ENCODE data around the gene C16orf46. TPM values are rescaled to one million over a fixed set of nuclear protein-coding genes. Genes with fewer than 3 reads are reported as not detected.
A peak's percentile ranks its signal among the peaks of the same experiment; 100 is the strongest.

C16orf46 gene
- total and polyA plus RNA-seq, 2 of the 13 experiments (the other 11 are each of a cell fraction or from before 2014, with no cell fraction given) = 0.38 to 0.55 TPM

DNA sequence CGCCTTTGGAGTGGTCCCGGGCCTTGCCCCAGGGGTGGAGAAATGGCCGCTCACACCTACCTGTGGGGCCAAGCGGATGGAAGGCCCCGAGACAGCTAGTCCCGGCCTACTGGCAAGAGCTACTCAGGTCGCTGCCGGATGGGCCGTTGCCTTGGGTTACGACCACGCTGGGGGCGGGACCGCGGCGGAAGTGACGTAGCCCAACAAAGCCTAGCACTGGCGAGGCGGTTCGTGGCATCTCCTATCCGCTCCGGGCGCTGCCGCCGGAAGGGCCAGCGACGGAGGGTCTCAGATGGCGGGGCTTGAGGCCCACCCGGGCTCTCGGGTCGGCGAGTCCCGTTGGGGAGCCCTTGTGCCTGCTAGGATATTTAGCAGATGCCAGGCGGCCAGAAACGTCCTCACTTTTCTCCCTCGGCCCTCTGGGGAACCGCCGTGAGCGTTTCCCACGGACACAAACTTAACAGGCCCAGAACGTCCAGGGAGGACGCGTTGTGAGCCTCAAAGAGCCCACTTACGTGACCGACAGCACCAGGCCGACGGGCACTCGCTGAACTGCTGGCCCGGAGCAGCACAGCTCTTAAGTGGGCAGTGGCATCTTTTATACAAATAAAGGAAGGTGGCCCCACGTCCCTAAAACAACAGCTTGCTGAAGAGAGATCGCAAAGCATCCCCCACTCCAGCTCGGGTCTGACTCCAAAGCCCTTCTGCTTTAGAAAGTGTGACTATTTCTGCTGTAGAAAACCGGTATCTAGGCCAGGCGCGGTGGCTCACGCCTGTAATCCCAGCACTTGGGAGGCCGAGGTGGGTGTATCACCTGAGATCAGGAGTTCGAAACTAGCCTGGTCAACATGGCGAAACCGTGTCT, at the start of gene C16orf46 (continued):
- TF ChIP-seq, protein P1, sequence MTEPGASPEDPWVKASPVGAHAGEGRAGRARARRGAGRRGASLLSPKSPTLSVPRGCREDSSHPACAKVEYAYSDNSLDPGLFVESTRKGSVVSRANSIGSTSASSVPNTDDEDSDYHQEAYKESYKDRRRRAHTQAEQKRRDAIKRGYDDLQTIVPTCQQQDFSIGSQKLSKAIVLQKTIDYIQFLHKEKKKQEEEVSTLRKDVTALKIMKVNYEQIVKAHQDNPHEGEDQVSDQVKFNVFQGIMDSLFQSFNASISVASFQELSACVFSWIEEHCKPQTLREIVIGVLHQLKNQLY (CRISPR knock-in tag; IDR thresholded peaks at IDR 0.05) = 0 out of 2 replicates have a peak, but pooled peaks have one; percentile 9
- TF ChIP-seq ZNF629 (CRISPR knock-in tag; conservative IDR thresholded peaks at IDR 0.05) = 0 out of 2 replicates have a peak, but pooled peaks have one; percentile 39
- TF ChIP-seq, protein P2, sequence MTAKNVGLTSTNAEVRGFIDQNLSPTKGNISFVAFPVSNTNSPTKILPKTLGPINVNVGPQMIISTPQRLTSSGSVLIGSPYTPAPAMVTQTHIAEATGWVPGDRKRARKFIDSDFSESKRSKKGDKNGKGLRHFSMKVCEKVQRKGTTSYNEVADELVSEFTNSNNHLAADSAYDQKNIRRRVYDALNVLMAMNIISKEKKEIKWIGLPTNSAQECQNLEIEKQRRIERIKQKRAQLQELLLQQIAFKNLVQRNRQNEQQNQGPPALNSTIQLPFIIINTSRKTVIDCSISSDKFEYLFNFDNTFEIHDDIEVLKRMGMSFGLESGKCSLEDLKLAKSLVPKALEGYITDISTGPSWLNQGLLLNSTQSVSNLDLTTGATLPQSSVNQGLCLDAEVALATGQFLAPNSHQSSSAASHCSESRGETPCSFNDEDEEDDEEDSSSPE (CRISPR knock-in tag; IDR thresholded peaks at IDR 0.05) = peak; percentile 82
- TF ChIP-seq ZNF20 (CRISPR knock-in tag; IDR thresholded peaks at IDR 0.05) = no peak
- peak; percentile 47; the same call in 1 of the 2 replicates for TF ChIP-seq MEF2D (CRISPR knock-in tag; IDR thresholded peaks at IDR 0.05)
- peak; percentile 71; the same call in 1 of the 2 replicates for TF ChIP-seq ZNF766 (CRISPR knock-in tag; IDR thresholded peaks at IDR 0.05; ENCODE audit: borderline replicate concordance)
- TF ChIP-seq RNF2 (conservative IDR thresholded peaks at IDR 0.05; ENCODE audit: low read depth) = 0 out of 2 replicates have a peak, but pooled peaks have one; percentile 24
- peak; percentile 57; the same call in 1 of the 2 replicates for TF ChIP-seq PPARG (CRISPR knock-in tag; conservative IDR thresholded peaks at IDR 0.05)
- peak; percentile 70; the same call in 1 of the 2 replicates for TF ChIP-seq RXRA (CRISPR knock-in tag; IDR thresholded peaks at IDR 0.05)
- peak; percentile 76; the same call in 1 of the 2 replicates for TF ChIP-seq GZF1 (CRISPR knock-in tag; IDR thresholded peaks at IDR 0.05)
- TF ChIP-seq KMT2A (CRISPR knock-in tag; IDR thresholded peaks at IDR 0.05) = peak; percentile 86
- 0 out of 2 replicates have a peak, but pooled peaks have one; percentile 62 for TF ChIP-seq ZNF614 (CRISPR knock-in tag; IDR thresholded peaks at IDR 0.05; ENCODE audit: borderline replicate concordance)
- TF ChIP-seq, protein P3, sequence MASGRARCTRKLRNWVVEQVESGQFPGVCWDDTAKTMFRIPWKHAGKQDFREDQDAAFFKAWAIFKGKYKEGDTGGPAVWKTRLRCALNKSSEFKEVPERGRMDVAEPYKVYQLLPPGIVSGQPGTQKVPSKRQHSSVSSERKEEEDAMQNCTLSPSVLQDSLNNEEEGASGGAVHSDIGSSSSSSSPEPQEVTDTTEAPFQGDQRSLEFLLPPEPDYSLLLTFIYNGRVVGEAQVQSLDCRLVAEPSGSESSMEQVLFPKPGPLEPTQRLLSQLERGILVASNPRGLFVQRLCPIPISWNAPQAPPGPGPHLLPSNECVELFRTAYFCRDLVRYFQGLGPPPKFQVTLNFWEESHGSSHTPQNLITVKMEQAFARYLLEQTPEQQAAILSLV (CRISPR knock-in tag; IDR thresholded peaks at IDR 0.05; ENCODE audit: borderline replicate concordance) = peak; percentile 90
- TF ChIP-seq, protein P4, sequence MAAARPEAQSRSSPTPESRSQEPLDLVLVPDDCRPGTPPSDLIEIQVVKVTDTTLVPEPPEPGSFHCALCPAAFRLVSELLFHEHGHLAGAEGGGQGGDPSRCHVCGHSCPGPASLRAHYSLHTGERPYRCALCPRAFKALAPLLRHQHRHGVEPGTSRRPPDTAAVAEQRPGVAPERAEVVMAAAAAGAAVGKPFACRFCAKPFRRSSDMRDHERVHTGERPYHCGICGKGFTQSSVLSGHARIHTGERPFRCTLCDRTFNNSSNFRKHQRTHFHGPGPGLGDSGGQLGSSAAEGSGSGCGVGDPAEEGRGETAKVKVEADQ (CRISPR knock-in tag; IDR thresholded peaks at IDR 0.05; ENCODE audit: borderline replicate concordance) = no peak
- TF ChIP-seq DNMT1 (CRISPR knock-in tag; IDR thresholded peaks at IDR 0.05) = no peak
- TF ChIP-seq ETV5 (CRISPR knock-in tag; IDR thresholded peaks at IDR 0.05; ENCODE audit: borderline replicate concordance) = peak; percentile 96
- TF ChIP-seq SOX13 (IDR thresholded peaks at IDR 0.05) = no peak; the same call in 1 of the 2 replicates
- TF ChIP-seq SOX13 (CRISPR knock-in tag; conservative IDR thresholded peaks at IDR 0.05 in 1 of 2, IDR thresholded peaks at IDR 0.05 in 1 of 2) = 0 out of 4 replicates have a peak, but pooled peaks of 1 of the 2 experiments have one; percentile 22
- peak; percentile 94; the same call in 1 of the 2 replicates for TF ChIP-seq ZNF619 (CRISPR knock-in tag; IDR thresholded peaks at IDR 0.05)
- TF ChIP-seq, protein P5, sequence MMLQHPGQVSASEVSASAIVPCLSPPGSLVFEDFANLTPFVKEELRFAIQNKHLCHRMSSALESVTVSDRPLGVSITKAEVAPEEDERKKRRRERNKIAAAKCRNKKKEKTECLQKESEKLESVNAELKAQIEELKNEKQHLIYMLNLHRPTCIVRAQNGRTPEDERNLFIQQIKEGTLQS (CRISPR knock-in tag; IDR thresholded peaks at IDR 0.05) = no peak; the same call in 1 of the 2 replicates
- peak; percentile 23 for TF ChIP-seq SKI (IDR thresholded peaks at IDR 0.05; ENCODE audit: partially characterized antibody)
- TF ChIP-seq ZNF224 (CRISPR knock-in tag; IDR thresholded peaks at IDR 0.05) = 0 out of 2 replicates have a peak, but pooled peaks have one; percentile 83
- TF ChIP-seq ZFP37 (CRISPR knock-in tag; IDR thresholded peaks at IDR 0.05; ENCODE audit: borderline replicate concordance) = peak; percentile 63; the same call in 1 of the 2 replicates
- TF ChIP-seq ZNF234 (CRISPR knock-in tag; conservative IDR thresholded peaks at IDR 0.05) = 0 out of 2 replicates have a peak, but pooled peaks have one; percentile 37
- no peak for TF ChIP-seq TBP (CRISPR knock-in tag; IDR thresholded peaks at IDR 0.05)
- peak; percentile 96 for TF ChIP-seq REPIN1 (CRISPR knock-in tag; IDR thresholded peaks at IDR 0.05; ENCODE audit: borderline replicate concordance, low read depth)

Data from HepG2 (cell line).